Occipital lobe (tissue), 2 donors: ENCODE measurements around the gene LCN10. TPM values are rescaled to one million over a fixed set of nuclear protein-coding genes. Genes with fewer than 3 reads are reported as not detected.
"Not testable (repeated sequence)": the region's sequence is repeated elsewhere in the genome, so short reads cannot be mapped to it uniquely, and the experiment has no call there.

Experiments used
- DNase-seq: peaks from one replicate; lab custom pipeline; 2025; lab: John Stamatoyannopoulos, UW
- total RNA-seq: library from RNA; depleted of rRNA; stranded (reverse); fragments of >200 nt; gene quantifications from one replicate; pipeline ENCODE4 v1.2.3, GENCODE V29; 2014

LCN10 gene
- total RNA-seq, 1 donor from 2014 or later, result not detected

GRCh38 chr9:136721339-136722092 is 21.2 kb downstream of the LCN10 start:
- no peak for DNase-seq

- DNase-seq, result no peak
Measured at GRCh38 chr9:136720898-136721338, 21.8 kb downstream of the LCN10 start.

GRCh38 chr9:136720251-136720897 is 22.4 kb downstream of the LCN10 start:
- DNase-seq, result no peak

- no peak for DNase-seq
Measured at GRCh38 chr9:136719195-136719880, 23.4 kb downstream of the LCN10 start.

- no peak for DNase-seq
Measured at GRCh38 chr9:136718345-136719194, 24.2 kb downstream of the LCN10 start.

- DNase-seq, result no peak
Measured at GRCh38 chr9:136717399-136717798, 25.3 kb downstream of the LCN10 start.

- no peak for DNase-seq
Measured at GRCh38 chr9:136714893-136715274, 27.9 kb downstream of the LCN10 start.

GRCh38 chr9:136714096-136714892 is 28.4 kb downstream of the LCN10 start:
- no peak for DNase-seq

- no peak for DNase-seq
Measured at GRCh38 chr9:136713550-136713949, 29.2 kb downstream of the LCN10 start.

- no peak for DNase-seq
Measured at GRCh38 chr9:136712690-136713544, 29.8 kb downstream of the LCN10 start.

- no peak for DNase-seq
Measured at GRCh38 chr9:136711751-136712689, 30.7 kb downstream of the LCN10 start, which contains the start of gene DIPK1B. DIPK1B (plus strand) TSS chr9:136712572; CDS start chr9:136712666, 94 bp downstream.

- not testable (repeated sequence) for DNase-seq
Measured at GRCh38 chr9:136711219-136711648, 31.5 kb downstream of the LCN10 start.

GRCh38 chr9:136710543-136710942 is 32.2 kb downstream of the LCN10 start:
- no peak for DNase-seq

GRCh38 chr9:136709454-136710109 is 33.2 kb downstream of the LCN10 start:
- no peak for DNase-seq

GRCh38 chr9:136707849-136708517 is 34.8 kb downstream of the LCN10 start:
- no peak for DNase-seq

GRCh38 chr9:136707011-136707410 is 35.7 kb downstream of the LCN10 start:
- no peak for DNase-seq

- no peak for DNase-seq
Measured at GRCh38 chr9:136705564-136705963, 37.2 kb downstream of the LCN10 start.
